DMS53 treated with DMSO at 0.1 percent for 48 hours (cell line): Measurements from ENCODE around the gene GSX1.

Source experiments
- DNase-seq: peaks from one replicate; lab custom pipeline; 2025; ENCODE audit not compliant: unreplicated experiment; lab: John Stamatoyannopoulos, UW

The GSX1 gene

DNA sequence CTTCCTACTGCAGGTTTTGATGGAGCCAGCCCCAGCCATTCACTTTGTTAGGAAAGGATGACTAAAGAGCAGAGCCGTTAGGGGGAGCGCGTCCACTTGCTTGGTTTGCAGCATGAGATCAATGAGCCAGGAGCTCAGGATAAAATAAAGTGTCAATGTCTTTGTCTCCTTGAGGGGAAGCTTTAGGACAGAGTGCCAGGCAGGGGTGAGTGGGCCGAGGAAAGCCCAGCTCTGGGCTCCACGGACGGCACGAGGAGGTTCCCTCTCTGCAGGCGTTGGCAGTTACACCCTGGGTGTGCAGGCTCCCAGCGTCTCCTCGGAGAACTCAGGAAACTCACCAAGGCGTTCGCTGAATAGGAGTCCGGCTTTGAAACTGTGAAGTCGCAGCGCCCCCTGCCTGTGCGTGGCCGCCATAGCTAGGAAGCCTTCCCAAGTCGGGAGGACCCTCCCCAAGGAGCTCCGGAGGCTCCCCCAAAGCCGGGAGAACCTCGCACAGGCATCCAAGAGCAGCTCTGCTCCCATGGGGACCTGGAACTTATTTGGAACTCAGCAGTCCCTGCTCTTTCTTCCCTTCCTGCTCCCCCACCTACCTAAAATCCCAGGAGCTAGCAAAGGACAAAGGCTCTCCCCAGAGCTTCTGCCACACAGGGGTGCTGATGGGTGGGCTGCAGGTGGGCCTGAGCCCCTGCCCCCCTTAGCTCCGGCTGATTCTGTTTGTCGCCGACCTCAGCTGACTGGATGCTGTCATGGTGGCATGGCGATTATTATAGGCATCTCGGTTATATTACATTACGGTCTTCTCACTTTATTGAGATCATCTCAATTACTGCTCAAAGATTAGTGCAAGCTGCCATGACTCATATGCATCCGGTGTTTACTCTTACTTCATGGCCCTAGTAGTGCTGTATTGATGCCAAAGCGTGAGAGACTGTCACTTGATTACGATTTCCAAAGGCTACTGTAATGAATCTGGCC lies 34.4 kb downstream of the GSX1 start:
- DNase-seq: peak; percentile 82

DNA sequence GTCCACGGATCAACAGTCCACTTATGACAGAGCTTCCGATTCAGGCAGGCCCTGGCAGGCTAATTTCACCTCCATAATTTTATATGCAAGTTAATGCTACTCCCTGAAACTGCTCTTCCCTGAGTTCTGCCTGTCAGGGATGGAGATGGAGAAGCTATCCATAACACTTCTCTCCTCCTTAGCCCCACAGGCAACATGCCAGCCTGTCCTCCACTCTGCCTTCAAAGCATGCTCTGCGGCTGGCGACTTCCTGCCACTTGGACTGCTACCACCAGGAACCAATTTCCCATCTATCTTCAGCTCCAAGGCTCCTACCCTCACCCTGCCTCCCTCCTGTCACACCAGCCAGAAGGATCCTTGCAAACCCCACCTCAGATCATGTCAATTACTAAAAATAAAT lies 35.4 kb downstream of the GSX1 start:
- no peak for DNase-seq

GRCh38 chr13:27830010-27830409 lies 37.7 kb downstream of the GSX1 start:
- peak; percentile 24 for DNase-seq

- no peak for DNase-seq
Measured at GRCh38 chr13:27833206-27833605, 40.9 kb downstream of the GSX1 start.

DNA sequence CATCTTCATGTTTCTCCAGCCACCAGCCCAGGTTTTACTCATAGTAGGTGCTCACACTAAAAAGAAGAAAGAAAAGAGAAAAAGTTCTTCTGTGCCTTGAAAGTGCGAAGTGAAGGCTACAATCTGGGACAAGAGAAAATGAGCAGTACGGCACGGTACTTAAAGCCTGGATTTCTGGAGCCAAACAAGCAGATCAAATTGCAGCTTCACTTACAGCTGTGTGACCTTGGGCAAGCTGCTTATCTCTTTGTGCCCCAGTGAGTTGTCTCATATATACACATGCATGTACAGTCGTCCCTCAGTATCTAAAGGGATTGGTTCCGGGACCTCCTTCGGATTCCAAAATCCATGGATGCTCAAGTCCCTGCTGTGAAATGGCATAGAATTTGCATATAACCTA lies 41.8 kb downstream of the GSX1 start:
- no peak for DNase-seq

- DNase-seq: no peak
Measured at GRCh38 chr13:27835799-27836198, 43.5 kb downstream of the GSX1 start.

- no peak for DNase-seq
Measured at GRCh38 chr13:27839809-27840467, 47.7 kb downstream of the GSX1 start.

- no peak for DNase-seq
Measured at GRCh38 chr13:27842571-27842970, 50.3 kb downstream of the GSX1 start.
